Measurements from ENCODE around the gene ZNF385C. TPM values are rescaled to one million over a fixed set of nuclear protein-coding genes. Genes with fewer than 3 reads are reported as not detected.

ZNF385C gene
- total and polyA plus RNA-seq, 2 of the 13 experiments (the other 11 are each of a cell fraction or from before 2014, with no cell fraction given) = 2.3 to 6.1 TPM

- no peak for TF ChIP-seq SKIL (CRISPR knock-in tag; IDR thresholded peaks at IDR 0.05; ENCODE audit: borderline replicate concordance)
- TF ChIP-seq EP300 (IDR thresholded peaks at IDR 0.05; ENCODE audit: low read depth in 2 of 2, low read length in 2 of 2) = peak in 1 of 2 experiments; percentile 68; a peak in 2 of 4 replicates
- TF ChIP-seq EP300 (CRISPR knock-in tag; IDR thresholded peaks at IDR 0.05; ENCODE audit: borderline replicate concordance) = peak; percentile 63; the same call in 1 of the 2 replicates
- TF ChIP-seq ZNF614 (CRISPR knock-in tag; IDR thresholded peaks at IDR 0.05; ENCODE audit: borderline replicate concordance) = peak; percentile 86; the same call in 1 of the 2 replicates
- TF ChIP-seq ZBTB49 (CRISPR knock-in tag; IDR thresholded peaks at IDR 0.05; ENCODE audit: borderline replicate concordance) = no peak
- TF ChIP-seq ZNF841 (CRISPR knock-in tag; IDR thresholded peaks at IDR 0.05; ENCODE audit: borderline replicate concordance) = no peak
- peak; percentile 90; the same call in 1 of the 2 replicates for TF ChIP-seq ZNF446 (CRISPR knock-in tag; IDR thresholded peaks at IDR 0.05)
- peak; percentile 83 for TF ChIP-seq MXD3 (CRISPR knock-in tag; IDR thresholded peaks at IDR 0.05)
- TF ChIP-seq TCF7 (IDR thresholded peaks at IDR 0.05; ENCODE audit: low read depth) = no peak
- TF ChIP-seq IKZF1 (IDR thresholded peaks at IDR 0.05) = no peak
- TF ChIP-seq TERF1 (CRISPR knock-in tag; IDR thresholded peaks at IDR 0.05) = no peak
- peak; percentile 86 for TF ChIP-seq NR0B2 (CRISPR knock-in tag; IDR thresholded peaks at IDR 0.05)
- peak; percentile 54 for TF ChIP-seq CBX1 (IDR thresholded peaks at IDR 0.05; ENCODE audit: low read depth)
- TF ChIP-seq SP1 (IDR thresholded peaks at IDR 0.05) = no peak
- TF ChIP-seq SP1 (CRISPR knock-in tag; IDR thresholded peaks at IDR 0.05) = peak; percentile 76
- 0 out of 2 replicates have a peak, but pooled peaks have one; percentile 62 for TF ChIP-seq ZKSCAN5 (CRISPR knock-in tag; IDR thresholded peaks at IDR 0.05)
- peak; percentile 54; the same call in 1 of the 2 replicates for TF ChIP-seq DNMT1 (CRISPR knock-in tag; IDR thresholded peaks at IDR 0.05)
- peak; percentile 99; the same call in 1 of the 2 replicates for TF ChIP-seq PAWR (CRISPR knock-in tag; IDR thresholded peaks at IDR 0.05; ENCODE audit: borderline replicate concordance)
- TF ChIP-seq MED8 (CRISPR knock-in tag; IDR thresholded peaks at IDR 0.05; ENCODE audit: insufficient replicate concordance) = peak; percentile 95
Measured at GRCh38 chr17:42016941-42017865, 81.1 kb downstream of the ZNF385C start, which contains the start of gene DNAJC7 (continued).
